ENCODE data around the gene CABLES1. TPM values are rescaled to one million over a fixed set of nuclear protein-coding genes. Genes with fewer than 3 reads are reported as not detected.

The CABLES1 gene
- total and polyA plus RNA-seq, 2 of the 8 experiments (the other 6 are each of a cell fraction or from before 2014, with no cell fraction given), result 9.2 to 26.4 TPM

- TF ChIP-seq CHD7 (IDR thresholded peaks at IDR 0.05; ENCODE audit: insufficient replicate concordance, low read length) (no peak), HDAC2 (IDR thresholded peaks at IDR 0.05; ENCODE audit: borderline replicate concordance in 1 of 2, low read depth in 2 of 2, low read length in 2 of 2) (no peak), SAP30 (IDR thresholded peaks at IDR 0.05; ENCODE audit: insufficient read depth, insufficient replicate concordance, low read length) (no peak), JUN (IDR thresholded peaks at IDR 0.05; ENCODE audit: low read depth, low read length) (no peak), POU5F1 (IDR thresholded peaks at IDR 0.05; ENCODE audit: low read depth, low read length) (no peak), SP2 (IDR thresholded peaks at IDR 0.05; ENCODE audit: low read length) (no peak), RBBP5 (IDR thresholded peaks at IDR 0.05; ENCODE audit: borderline replicate concordance, low read depth, low read length) (no peak), NRF1 (IDR thresholded peaks at IDR 0.05; ENCODE audit: low read depth, low read length) (no peak), RXRA (IDR thresholded peaks at IDR 0.05; ENCODE audit: insufficient read depth, low read depth, low read length) (no peak)
These were observed 3.2 kb downstream of the CABLES1 start (continued) for GRCh38 chr18:23138471-23138870.
